ENCODE measurements around the gene PDIA3. TPM values are rescaled to one million over a fixed set of nuclear protein-coding genes. Genes with fewer than 3 reads are reported as not detected.

The PDIA3 gene
- polyA plus RNA-seq, 2 donors: 90.6 to 140 TPM

GRCh38 chr15:43775411-43775965 is 29.2 kb downstream of the PDIA3 start:
- Histone ChIP-seq H3K4me3 (ENCODE audit: low read depth in 1 of 2, low read length in 2 of 2) (peak overlapping the region; percentile 69 to 75), H3K36me3 (ENCODE audit: control insufficient read depth in 2 of 2, insufficient read depth in 2 of 2, low read length in 1 of 2) (no peaks in the 10 kb centered on the region), H3K4me1 (ENCODE audit: control insufficient read depth in 2 of 2, insufficient read depth in 2 of 2, low read length in 1 of 2) (peaks cover 0 to 11% of the 10 kb centered on the region in 2 donors), H3K27me3 (ENCODE audit: control insufficient read depth in 1 of 2, insufficient read depth in 2 of 2, low read length in 2 of 2) (no peaks in the 10 kb centered on the region), H3K27ac (ENCODE audit: low read depth in 2 of 2, low read length in 1 of 2) (peak overlapping the region; percentile 93 to 95), H3K9me3 (ENCODE audit: control insufficient read depth in 2 of 2, insufficient read depth in 1 of 2, low read depth in 1 of 2, low read length in 1 of 2) (no peaks in the 10 kb centered on the region)
- WGBS, 2 donors: 76 to 94% methylated on average over 1 of the region's 1 CpG

GRCh38 chr15:43776101-43776717 is 30.0 kb downstream of the PDIA3 start:
- no peaks in the 10 kb centered on the region for H3K9me3 ChIP-seq (ENCODE audit: control insufficient read depth in 2 of 2, insufficient read depth in 1 of 2, low read depth in 1 of 2, low read length in 1 of 2)
- no peaks in the 10 kb centered on the region for H3K36me3 ChIP-seq (ENCODE audit: control insufficient read depth in 2 of 2, insufficient read depth in 2 of 2, low read length in 1 of 2)
- H3K27ac ChIP-seq (ENCODE audit: low read depth in 2 of 2, low read length in 1 of 2): peak overlapping the region; percentile 93 to 95
- H3K4me1 ChIP-seq (ENCODE audit: control insufficient read depth in 2 of 2, insufficient read depth in 2 of 2, low read length in 1 of 2): peaks cover 0 to 11% of the 10 kb centered on the region in 2 donors
- H3K27me3 ChIP-seq (ENCODE audit: control insufficient read depth in 1 of 2, insufficient read depth in 2 of 2, low read length in 2 of 2): no peaks in the 10 kb centered on the region
- peak overlapping the region; percentile 69 to 75 for H3K4me3 ChIP-seq (ENCODE audit: low read depth in 1 of 2, low read length in 2 of 2)
- 19 to 22% methylated on average over 35 of the region's 35 CpGs for WGBS, 2 donors

GRCh38 chr15:43776718-43777266 is 30.6 kb downstream of the PDIA3 start, which contains the start of gene ELL3:
TSS of gene ELL3 (minus strand) at chr15:43776966. CDS start at chr15:43776901, 65 bp downstream.
- WGBS, 2 donors: 1% methylated on average over 41 of the region's 41 CpGs
- Histone ChIP-seq H3K4me1 (ENCODE audit: control insufficient read depth in 2 of 2, insufficient read depth in 2 of 2, low read length in 1 of 2) (peaks cover 0 to 11% of the 10 kb centered on the region in 2 donors), H3K9me3 (ENCODE audit: control insufficient read depth in 2 of 2, insufficient read depth in 1 of 2, low read depth in 1 of 2, low read length in 1 of 2) (no peaks in the 10 kb centered on the region), H3K36me3 (ENCODE audit: control insufficient read depth in 2 of 2, insufficient read depth in 2 of 2, low read length in 1 of 2) (no peaks in the 10 kb centered on the region), H3K27ac (ENCODE audit: low read depth in 2 of 2, low read length in 1 of 2) (peak within 1 kb of the TSS; percentile 95 to 97), H3K4me3 (ENCODE audit: low read depth in 1 of 2, low read length in 2 of 2) (peak within 1 kb of the TSS; percentile 69 to 75), H3K27me3 (ENCODE audit: control insufficient read depth in 1 of 2, insufficient read depth in 2 of 2, low read length in 2 of 2) (no peaks in the 10 kb centered on the region)

- Histone ChIP-seq H3K27me3 (ENCODE audit: control insufficient read depth in 1 of 2, insufficient read depth in 2 of 2, low read length in 2 of 2) (no peaks in the 10 kb centered on the region), H3K4me1 (ENCODE audit: control insufficient read depth in 2 of 2, insufficient read depth in 2 of 2, low read length in 1 of 2) (peaks cover 0 to 11% of the 10 kb centered on the region in 2 donors), H3K27ac (ENCODE audit: low read depth in 2 of 2, low read length in 1 of 2) (peak overlapping the region; percentile 95 to 97), H3K36me3 (ENCODE audit: control insufficient read depth in 2 of 2, insufficient read depth in 2 of 2, low read length in 1 of 2) (no peaks in the 10 kb centered on the region), H3K9me3 (ENCODE audit: control insufficient read depth in 2 of 2, insufficient read depth in 1 of 2, low read depth in 1 of 2, low read length in 1 of 2) (no peaks in the 10 kb centered on the region), H3K4me3 (ENCODE audit: low read depth in 1 of 2, low read length in 2 of 2) (peak overlapping the region; percentile 61 to 69)
- WGBS, 2 donors: 1% methylated on average over 31 of the region's 31 CpGs
Observed at GRCh38 chr15:43777267-43777914, 31.2 kb downstream of the PDIA3 start.

- H3K9me3 ChIP-seq (ENCODE audit: control insufficient read depth in 2 of 2, insufficient read depth in 1 of 2, low read depth in 1 of 2, low read length in 1 of 2): no peaks in the 10 kb centered on the region
- 76 to 85% methylated on average over 1 of the region's 1 CpG for WGBS, 2 donors
- H3K27me3 ChIP-seq (ENCODE audit: control insufficient read depth in 1 of 2, insufficient read depth in 2 of 2, low read length in 2 of 2): no peaks in the 10 kb centered on the region
- H3K27ac ChIP-seq (ENCODE audit: low read depth in 2 of 2, low read length in 1 of 2): no peak overlapping the region
- H3K4me1 ChIP-seq (ENCODE audit: control insufficient read depth in 2 of 2, insufficient read depth in 2 of 2, low read length in 1 of 2): peaks cover 0 to 11% of the 10 kb centered on the region in 2 donors
- H3K36me3 ChIP-seq (ENCODE audit: control insufficient read depth in 2 of 2, insufficient read depth in 2 of 2, low read length in 1 of 2): no peaks in the 10 kb centered on the region
- no peak overlapping the region for H3K4me3 ChIP-seq (ENCODE audit: low read depth in 1 of 2, low read length in 2 of 2)
Observed at GRCh38 chr15:43779016-43779415, 32.8 kb downstream of the PDIA3 start.

- Histone ChIP-seq H3K4me3 (ENCODE audit: low read depth in 1 of 2, low read length in 2 of 2) (no peak overlapping the region), H3K27ac (ENCODE audit: low read depth in 2 of 2, low read length in 1 of 2) (no peak overlapping the region), H3K36me3 (ENCODE audit: control insufficient read depth in 2 of 2, insufficient read depth in 2 of 2, low read length in 1 of 2) (peaks cover 0 to 6% of the 10 kb centered on the region in 2 donors), H3K27me3 (ENCODE audit: control insufficient read depth in 1 of 2, insufficient read depth in 2 of 2, low read length in 2 of 2) (no peaks in the 10 kb centered on the region), H3K9me3 (ENCODE audit: control insufficient read depth in 2 of 2, insufficient read depth in 1 of 2, low read depth in 1 of 2, low read length in 1 of 2) (no peaks in the 10 kb centered on the region), H3K4me1 (ENCODE audit: control insufficient read depth in 2 of 2, insufficient read depth in 2 of 2, low read length in 1 of 2) (peaks cover 4 to 5% of the 10 kb centered on the region in 2 donors)
- WGBS, 2 donors: 91 to 94% methylated on average over 3 of the region's 3 CpGs
Observed at GRCh38 chr15:43789409-43789808, 43.2 kb downstream of the PDIA3 start.

GRCh38 chr15:43791993-43792760 is 45.9 kb downstream of the PDIA3 start, which contains the start of gene SERF2:
TSS of gene SERF2 (plus strand) at chr15:43792320. CDS start at chr15:43792377, 57 bp downstream.
- H3K27me3 ChIP-seq (ENCODE audit: control insufficient read depth in 1 of 2, insufficient read depth in 2 of 2, low read length in 2 of 2): no peaks in the 10 kb centered on the region
- peak within 1 kb of the TSS; percentile 93 to 95 for H3K27ac ChIP-seq (ENCODE audit: low read depth in 2 of 2, low read length in 1 of 2)
- no peaks in the 10 kb centered on the region for H3K9me3 ChIP-seq (ENCODE audit: control insufficient read depth in 2 of 2, insufficient read depth in 1 of 2, low read depth in 1 of 2, low read length in 1 of 2)
- H3K36me3 ChIP-seq (ENCODE audit: control insufficient read depth in 2 of 2, insufficient read depth in 2 of 2, low read length in 1 of 2): peaks cover 7 to 13% of the 10 kb centered on the region in 2 donors
- H3K4me3 ChIP-seq (ENCODE audit: low read depth in 1 of 2, low read length in 2 of 2): peak within 1 kb of the TSS; percentile 92 to 94
- peaks cover 4 to 7% of the 10 kb centered on the region in 2 donors for H3K4me1 ChIP-seq (ENCODE audit: control insufficient read depth in 2 of 2, insufficient read depth in 2 of 2, low read length in 1 of 2)
- WGBS, 2 donors: 1% methylated on average over 57 to 66 of the region's 66 CpGs

- WGBS, 2 donors: 1% methylated on average over 33 of the region's 33 CpGs
Observed at GRCh38 chr15:43792761-43793476, 46.7 kb downstream of the PDIA3 start.

More at GRCh38 chr15:43792761-43793476, 46.7 kb downstream of the PDIA3 start:
- peak overlapping the region; percentile 92 to 94 for H3K4me3 ChIP-seq (ENCODE audit: low read depth in 1 of 2, low read length in 2 of 2)
- peaks cover 7 to 13% of the 10 kb centered on the region in 2 donors for H3K36me3 ChIP-seq (ENCODE audit: control insufficient read depth in 2 of 2, insufficient read depth in 2 of 2, low read length in 1 of 2)
- no peaks in the 10 kb centered on the region for H3K27me3 ChIP-seq (ENCODE audit: control insufficient read depth in 1 of 2, insufficient read depth in 2 of 2, low read length in 2 of 2)
- H3K27ac ChIP-seq (ENCODE audit: low read depth in 2 of 2, low read length in 1 of 2): peak overlapping the region; percentile 93 to 95
- no peaks in the 10 kb centered on the region for H3K9me3 ChIP-seq (ENCODE audit: control insufficient read depth in 2 of 2, insufficient read depth in 1 of 2, low read depth in 1 of 2, low read length in 1 of 2)
- peaks cover 4 to 7% of the 10 kb centered on the region in 2 donors for H3K4me1 ChIP-seq (ENCODE audit: control insufficient read depth in 2 of 2, insufficient read depth in 2 of 2, low read length in 1 of 2)

Measured in esophagus (tissue), 2 donors.